ENCODE data around the gene PROSER3.
"Not testable (repeated sequence)": the region's sequence is repeated elsewhere in the genome, so short reads cannot be mapped to it uniquely, and the experiment has no call there.

Gene PROSER3

DNA sequence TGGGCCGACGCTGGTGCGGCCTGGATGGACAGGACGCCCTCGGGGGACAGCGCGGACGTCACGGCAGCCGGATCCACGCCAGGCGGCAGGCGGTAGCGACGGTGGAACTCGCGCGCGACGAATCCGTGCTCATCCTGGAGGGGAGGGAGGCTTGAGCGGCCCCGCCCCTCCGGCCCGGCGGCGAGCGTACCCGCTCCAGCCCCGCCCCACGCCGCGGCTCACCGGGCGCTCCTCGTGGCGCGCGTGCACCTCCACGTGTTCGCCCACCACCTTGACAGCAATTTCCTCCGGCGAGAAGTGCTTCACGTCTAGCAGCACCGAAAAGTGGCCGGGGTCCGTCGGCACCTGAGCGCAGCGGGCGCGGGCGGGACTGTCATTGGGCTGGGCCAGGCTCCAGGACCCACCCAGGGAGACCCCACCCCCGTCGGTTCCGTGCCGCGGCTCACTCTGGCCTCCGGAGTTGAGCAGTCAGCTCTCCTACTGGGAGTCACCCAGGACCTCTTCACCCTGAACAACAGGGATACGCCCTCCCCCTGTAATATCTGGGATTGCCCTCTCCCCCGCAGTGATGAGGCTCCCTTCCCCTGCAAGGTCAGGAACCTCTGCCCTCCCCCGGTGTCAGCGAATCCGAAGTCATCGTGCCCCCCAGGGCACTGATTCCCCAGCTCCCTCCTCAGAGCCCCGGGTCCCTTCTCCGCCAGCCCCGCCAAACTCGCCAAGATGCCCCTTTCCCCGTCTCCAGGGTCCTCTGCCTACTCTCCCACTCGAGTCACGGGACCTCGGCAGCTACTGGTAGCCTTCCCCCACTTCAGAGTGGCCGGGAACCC, 2.2 kb upstream of the PROSER3 start:
- peak; percentile 68 for DNase-seq

DNA sequence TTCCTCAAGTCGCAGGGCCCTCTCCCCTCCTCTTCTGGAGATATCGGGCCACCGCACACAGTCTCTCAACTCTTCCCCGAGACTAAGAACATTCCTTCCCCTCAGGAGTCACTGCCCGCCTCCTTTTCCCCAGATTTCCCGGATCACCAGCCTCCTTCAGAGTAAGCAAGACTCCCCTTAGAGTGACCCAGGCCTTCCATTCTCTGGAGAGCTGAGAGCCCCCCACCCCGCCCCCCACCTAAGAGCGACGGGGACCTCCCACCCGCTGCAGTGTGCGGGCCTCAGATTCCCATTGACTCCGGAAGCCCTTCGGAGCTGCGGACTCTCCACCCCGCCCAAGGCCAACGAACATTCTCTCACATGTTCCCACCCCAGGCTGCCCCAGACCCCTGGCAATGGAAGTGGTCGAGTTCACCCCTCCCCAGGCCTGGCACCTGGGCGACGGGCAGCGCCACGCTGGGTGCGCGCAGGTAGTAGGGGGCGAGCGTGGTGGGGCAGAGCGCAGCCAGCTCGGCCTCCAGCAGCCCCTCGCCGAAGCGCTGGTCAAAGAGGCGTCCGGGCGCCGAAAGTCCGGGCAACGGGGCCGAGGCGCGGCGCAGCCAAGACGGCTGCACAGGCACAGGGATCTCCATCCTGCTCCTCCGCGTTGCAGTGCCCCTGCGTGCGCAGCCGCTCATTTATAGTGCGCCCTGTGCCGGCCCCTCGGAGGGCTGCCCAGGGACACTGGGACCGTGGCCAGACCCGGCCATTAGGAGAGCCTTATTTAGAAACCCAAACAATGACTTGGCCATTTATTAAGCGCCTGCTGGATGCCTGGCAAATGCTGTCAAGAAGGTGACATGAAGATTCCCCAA, 1.4 kb upstream of the PROSER3 start, which contains the start of gene HSPB6:
Gene HSPB6 (minus strand): TSS at position 653 of the 854 bp plus-strand sequence. CDS start 21 bp downstream, at position 632.
- peak; percentile 79 for DNase-seq

DNA sequence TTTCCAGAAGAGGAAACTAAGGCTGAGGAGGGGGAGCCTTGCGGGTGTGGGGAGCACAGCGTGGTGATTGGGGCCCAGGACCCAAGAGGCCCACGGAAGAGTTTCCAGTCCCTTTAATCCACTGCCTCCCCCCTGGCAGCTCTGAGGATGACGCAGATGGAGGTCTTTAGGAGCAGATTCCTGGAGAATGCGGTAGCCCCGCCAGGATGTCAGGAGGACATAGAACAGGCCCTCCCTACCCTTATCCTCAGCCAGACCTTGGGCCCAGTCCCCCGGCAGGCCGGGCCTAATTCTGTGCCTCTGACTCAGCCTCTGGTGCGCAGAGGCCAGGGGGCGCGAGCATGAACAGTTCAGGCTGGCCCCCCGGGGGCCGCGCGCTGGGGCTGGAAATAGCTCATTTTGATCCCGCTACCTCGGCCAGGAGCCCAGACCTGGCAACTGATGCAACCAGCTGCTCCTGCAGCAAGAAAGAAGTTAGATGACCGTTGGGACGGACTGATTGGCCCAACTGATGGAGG, 686 bp upstream of the PROSER3 start:
- DNase-seq = peak; percentile 96

DNA sequence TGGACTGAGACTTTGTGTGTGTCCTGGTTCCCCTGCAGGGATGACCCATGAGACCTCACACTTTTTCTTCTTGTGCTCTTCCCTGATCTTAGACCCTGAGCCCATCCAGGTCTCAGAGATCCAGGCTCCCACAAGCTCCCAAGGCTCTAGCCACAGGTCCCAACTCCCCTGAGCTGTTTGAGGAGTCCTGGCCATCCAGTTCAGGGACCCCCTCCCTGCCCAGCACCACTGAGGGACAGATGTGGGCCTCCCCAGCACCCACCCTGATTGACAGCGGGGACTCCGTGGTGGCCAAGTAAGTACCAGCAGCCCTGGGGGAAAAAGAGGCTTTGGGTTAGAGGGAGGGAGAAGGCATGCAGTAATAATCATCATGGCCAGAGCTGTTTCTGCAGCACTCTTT, 1.7 kb downstream of the PROSER3 start:
- DNase-seq = no peak

DNA sequence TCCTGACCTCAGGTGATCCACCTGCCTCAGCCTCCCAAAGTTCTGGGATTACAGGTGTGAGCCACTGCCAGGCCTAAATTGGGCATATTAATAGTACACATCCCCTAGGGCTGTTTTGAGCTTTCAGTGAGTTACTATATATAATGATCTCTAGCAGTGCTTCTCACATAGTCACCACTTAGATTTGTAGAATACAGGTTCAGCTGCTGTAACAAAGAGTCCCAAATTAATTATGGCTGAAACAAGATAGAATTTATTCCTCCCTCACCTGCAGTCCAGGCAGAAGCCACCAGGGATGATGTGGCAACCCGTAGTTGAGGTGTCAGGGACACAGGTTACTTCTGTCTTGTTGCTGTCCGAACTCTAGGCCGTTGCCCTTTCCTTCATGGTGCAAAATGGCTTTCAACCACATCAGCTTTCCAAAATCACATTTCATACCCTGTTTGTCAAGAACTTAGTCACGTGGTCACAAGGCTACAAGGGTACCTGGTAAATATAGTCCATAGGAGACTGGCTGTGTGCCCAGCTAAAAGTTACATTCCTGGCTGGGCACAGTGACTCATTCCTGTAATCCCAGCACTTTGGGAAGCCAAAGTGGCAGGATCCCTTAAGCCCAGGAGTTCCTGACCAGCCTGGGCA, 2.9 kb downstream of the PROSER3 start:
- DNase-seq = no peak

DNA sequence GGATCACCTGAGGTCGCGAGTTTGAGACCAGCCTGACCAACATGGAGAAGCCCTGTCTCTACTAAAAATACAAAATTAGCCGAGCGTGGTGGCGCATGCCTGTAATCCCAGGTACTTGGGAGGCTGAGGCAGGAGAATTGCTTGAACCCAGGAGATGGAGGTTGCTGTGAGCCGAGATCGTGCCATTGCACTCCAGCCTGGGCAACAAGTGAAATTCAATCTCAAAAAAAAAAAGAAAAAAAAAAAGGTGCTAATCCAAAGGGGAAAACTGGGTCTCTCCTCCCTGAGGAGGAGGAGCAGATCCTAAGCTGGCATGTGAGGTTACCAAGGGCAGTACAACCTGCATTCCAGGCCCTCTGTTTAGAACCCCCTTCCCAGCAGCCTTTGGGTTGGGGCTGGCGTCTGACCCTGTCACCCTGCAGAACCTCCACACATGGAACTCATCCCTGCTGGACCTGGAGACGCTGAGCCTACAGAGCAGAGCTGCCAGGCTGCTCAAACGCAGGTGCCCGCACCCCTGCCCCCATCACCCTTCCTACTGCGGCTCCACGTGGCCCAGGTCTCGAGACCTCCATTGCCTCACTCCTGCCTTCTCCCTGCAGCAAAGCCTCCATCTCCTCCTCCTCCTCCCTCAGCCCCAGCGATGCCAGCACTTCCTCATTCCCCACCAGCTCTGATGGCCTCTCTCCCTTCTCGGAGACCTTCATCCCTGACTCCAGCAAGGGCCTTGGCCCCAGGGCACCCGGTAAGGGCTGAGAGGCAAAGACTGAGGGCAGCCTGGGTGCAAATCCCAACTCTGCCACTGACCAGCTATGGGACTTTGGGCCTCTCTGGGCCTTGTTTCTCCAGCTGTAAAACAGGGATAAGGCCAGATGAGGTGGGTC, 6.7 kb downstream of the PROSER3 start:
- no peak for DNase-seq

DNA sequence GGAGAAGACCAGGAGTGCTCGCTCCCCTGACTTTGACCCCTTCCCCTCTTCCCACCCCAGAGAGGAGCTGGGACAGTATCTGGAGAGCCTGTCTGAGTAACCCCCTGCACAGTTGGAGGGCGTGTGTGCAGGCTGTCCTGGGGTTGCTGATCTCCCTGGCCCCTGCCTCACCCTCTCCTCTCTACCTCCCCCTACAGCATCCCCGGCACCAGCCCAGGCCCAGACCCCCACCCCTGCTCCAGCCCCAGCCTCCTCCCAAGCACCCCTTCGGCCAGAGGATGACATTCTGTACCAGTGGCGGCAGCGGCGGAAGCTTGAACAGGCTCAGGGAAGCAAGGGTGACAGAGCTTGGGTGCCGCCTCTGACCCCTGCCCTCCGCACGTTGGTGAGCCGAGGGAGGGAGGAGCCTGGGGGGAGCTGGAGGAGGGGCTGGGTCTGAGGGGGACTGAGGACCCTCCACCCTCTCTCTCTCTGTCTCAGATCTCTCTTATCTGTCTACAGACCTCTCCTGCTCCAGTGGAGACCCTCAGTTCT, 8.7 kb downstream of the PROSER3 start:
- DNase-seq = no peak

DNA sequence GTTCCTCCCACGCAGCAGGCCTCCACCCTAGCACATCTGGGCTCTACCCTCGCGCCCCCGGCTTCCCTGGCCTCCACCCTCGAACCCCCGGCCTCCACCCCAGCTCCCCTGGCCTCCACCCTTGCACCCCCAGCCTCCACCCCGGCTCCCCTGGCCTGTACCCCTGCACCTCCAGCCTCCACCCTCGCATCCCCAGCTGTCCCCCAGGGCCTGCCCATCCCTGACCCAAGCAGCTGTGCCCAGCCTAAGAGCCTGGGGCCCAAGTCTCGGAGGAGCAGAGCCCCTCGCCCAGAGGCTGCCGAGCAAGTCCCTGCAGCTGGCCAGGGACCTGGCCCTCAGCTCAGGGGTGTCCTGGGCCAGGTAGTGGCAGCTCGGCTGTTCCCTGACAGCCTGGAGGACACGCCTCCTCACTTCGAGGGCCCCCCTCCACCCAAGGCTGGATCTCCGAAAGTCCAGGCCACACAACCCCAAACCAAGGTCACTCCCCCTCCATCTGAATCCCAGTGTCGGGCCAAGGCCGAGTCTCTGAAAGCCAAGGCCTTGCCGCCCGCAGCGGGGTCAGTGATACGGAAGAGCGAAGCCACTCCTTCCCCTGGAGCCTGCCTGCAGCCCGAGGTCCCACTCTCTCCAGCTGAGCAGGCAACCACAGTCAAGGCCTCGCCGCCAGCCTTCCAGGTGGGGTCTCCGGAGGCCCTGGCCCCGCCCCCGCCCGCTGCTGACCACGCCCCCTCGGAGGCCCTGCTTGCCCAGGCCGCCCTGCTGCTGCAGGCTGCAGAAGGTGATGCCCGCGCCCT, 9.5 kb downstream of the PROSER3 start:
- no peak for DNase-seq

DNA sequence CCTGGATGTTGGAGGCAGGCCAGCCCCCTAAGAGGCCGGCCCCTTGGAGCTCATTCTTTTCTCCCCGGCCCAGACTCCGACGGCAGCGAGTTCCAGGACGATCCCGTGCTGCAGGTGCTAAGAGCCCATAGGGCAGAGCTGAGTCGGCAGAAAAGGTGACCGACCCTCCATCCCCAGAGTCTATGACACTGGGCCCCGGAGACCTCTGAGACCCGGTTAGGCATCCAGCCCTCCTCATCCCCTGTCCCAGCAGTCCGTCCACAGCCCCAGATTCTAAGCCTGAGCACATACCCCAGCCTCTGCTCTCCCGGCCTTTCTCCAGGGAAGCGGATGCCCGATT, 10.1 kb downstream of the PROSER3 start:
- DNase-seq = no peak

DNA sequence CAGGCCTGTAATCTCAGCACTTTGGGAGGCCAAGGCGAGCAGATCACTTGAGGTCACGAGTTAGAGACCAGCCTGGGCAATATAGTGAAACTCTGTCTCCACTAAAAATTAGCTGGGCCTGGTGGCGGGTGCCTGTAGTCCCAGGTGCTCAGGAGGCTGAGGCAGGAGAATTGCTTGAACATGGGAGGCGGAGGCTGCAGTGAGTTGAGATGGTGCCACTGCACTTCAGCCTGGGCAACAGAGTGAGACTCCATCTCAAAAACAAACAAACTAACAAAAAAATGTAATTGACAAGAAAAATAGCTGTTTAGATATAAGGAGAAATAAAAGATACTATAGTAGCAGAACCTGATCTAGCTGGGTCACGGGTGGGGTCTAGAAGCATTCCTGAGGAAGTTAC, 14.4 kb downstream of the PROSER3 start:
- not testable (repeated sequence) for DNase-seq

DNA sequence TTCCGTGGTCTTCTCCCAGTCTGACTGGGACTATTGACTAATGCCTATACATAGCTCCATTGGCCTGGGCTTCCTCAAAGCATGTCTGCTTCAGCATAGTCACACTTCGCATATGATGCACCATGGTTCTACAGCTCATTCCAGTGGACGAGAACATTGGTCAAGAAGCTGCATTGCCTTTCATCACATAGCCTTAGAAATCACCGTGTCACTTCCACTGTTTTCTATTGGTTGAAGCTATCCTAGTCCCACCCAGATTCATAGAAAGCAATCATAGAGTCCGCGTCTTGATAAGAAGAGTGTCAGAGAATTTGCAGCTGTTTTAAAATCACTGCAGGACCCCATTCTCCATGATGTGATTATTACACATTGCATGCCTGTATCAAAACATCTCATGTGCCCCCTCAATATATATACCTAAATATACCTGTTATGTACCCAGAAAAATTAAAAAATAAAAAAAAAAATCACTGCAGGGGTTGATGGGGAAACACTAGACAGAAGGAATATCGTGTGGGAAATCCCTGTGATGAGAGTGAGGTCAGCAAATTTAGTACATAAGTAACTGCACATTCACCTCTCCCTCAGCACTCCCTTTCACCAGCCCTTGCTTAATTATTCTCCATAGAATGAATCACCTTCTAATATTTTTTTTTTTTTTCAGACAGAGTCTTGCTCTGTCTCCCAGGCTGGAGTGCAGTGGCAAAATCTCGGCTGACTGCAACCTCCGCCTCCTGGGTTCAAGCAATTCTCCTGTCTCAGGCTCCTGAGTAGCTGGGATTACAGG, 15.2 kb downstream of the PROSER3 start:
- DNase-seq = peak; percentile 12

DNA sequence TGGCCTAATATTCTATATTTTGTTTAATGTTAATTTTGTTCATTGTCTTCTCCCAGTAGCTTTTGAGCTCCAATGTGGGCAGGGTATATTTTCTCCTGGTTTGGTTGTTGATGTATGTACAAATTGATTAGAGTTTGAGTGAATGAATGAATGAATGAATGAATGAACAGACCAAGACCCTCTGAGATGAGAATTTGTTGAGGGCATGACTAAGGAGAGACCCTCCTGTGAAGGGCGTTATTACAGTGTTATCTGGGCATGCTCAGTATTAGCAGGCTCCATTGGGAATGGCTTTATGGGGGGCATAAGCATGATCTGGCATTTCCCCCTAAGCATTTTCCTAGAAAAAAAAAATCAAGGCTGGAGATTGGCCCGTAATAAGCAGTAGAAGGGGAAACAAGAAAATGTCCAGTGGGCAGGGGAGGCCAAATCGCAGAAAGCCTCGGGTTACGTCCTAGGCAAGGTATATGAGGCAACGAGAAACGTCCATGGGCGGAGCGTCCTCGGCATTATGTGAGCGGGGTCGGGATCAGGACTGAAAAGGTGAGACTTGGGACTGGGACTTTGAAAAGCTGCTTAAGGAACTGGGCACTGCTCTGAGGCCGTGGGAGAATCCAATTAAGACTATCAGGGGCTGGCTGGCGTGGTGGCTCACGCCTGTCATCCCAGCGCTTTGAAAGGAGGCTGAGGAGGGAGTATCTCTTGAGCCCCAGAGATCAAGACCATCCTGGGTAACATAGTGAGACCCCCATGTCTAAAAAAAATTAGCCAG, 16.5 kb downstream of the PROSER3 start:
- DNase-seq = no peak

DNA sequence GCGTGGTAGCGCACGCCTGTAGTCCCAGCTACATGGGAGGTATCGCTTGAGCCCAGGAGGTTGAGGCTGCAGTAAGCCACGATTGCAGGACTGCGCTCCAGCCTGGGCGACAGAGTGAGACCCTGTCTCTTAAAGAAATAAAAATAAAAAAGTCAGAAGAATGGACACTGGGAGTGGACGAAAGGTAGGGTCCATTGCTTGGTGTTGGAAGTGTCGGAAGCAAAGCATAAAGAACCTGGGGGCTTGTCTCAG, 17.0 kb downstream of the PROSER3 start:
- no peak for DNase-seq

DNA sequence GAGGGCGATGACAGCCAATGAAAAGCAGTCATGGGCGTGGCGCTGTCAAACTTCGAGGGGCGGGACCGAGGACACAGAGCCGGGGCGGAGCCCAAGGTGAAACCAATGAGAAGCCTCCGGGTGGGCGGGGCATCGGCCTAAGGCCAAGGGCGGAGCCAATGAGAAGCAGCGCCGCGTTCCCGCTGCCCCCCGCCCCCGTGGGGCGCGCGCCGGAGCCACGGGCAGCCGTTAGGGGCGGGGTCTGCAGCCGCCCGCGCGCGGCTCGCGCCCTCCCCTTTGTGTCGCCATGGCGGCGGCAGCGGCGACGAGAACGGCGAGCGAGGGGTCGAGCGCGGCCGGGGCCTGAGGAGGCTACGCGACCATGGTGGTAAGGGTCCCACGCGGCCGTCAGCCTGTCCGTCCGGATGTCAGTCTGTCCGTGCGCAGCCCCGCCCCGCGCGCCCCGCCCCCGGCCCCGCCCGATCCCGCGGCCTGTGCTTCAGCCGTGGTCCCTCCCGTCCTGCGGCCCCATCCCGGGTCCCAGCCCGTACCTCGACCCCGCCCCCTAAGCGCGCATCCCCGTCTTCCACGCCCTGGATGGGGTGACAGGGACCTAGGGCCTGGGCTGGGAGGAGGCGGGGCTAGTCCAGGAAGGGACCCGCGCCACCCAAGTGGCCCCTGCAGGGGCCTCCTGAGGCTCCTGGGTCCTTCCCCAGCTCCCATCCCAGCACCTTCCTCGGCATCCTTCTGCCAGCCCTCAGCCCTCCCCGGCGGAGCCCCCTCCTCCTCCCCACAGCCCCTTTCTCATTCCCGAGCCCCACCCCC, 17.5 kb downstream of the PROSER3 start, which contains the start of gene ARHGAP33:
Gene ARHGAP33 (plus strand): TSS at position 267 of the 804 bp plus-strand sequence. CDS start 95 bp downstream, at position 362.
- peak; percentile 97 for DNase-seq

DNA sequence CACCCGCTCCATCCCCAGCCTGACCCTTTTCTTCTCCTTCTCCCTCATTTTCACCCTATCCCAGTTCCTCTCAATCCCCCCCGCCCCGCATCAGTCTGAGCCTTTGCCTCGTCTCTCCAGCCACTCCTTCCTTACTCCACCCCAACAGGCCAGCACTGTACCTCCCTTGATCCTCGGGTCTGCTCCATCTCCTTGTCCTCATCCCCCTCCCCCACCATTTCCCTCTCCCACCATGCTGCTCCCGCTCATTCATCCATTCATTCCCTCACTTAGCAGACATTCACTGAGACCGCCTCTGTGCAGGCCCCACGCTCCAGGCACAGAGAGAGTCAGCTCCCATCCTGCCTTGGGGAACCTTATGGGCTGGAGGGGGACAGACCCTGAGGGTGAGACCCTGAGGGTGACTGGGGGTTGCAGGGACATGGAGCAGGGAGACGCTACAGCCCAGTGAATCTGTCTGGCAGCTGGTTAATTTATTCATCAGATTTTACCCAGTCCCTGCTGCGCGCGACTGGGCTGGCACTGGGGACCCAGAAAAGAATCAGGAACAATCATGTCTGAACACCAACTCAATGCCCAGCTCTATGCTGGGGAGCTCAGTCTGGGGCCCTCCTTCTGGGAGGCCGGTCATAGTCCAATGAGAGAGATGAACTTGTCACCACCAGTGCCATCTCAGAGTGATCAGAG, 18.3 kb downstream of the PROSER3 start:
- DNase-seq = no peak

DNA sequence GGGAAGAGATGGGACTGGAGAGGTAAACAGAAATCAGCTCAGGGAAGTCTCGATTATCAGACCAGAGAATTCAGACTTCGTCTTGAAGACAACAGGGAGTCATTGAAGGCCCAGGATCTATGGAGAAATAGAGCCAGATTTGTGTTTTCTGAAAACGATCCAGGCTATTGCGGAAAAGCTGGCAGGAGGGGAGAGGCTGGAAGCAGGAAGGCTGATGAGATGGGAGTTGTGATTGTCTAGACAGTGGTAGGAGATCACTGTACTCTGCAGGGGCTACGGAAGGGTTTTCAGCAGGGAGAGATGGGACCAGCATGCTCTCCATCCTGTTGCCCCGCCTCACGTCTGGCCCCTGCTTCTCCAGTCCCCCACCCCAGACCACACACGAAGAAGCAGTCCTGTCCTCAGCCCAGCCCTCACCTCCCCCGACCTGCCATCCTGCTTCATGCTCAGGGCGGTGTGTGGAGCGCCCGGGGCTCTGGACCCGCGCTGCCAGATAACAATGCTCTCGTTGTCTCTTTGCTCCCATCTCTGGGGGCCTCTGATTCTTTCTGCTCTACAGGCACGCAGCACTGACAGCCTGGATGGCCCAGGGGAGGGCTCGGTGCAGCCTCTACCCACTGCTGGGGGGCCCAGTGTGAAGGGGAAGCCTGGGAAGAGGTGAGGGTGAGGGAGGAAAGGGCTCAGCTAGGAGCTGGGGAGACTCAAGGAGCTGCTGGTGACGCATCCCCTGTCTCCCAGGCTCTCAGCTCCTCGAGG, 19.3 kb downstream of the PROSER3 start:
- no peak for DNase-seq

DNA sequence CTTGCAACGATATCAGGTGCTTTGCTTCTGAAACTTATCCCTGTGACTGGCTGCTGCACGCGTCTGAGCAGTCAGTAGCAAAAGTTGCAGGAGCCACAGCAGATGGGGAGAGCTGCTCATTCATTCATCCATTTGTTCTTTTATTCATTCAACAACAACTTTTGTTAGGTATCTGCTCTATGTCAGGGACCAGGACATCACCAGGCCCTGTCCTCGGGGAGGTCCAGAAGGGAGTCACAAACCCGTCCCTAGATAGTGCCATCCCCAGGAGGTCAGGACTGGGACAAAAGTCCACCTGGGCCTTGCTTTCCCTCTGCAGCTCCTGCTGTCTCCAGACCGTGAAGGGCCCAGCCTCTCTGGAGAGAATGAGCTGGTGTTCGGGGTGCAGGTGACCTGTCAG, 20.0 kb downstream of the PROSER3 start:
- DNase-seq = no peak

Data from fibroblast of skin of right biceps (primary cell).